ENCODE measurements around the gene ARHGAP27. TPM values are rescaled to one million over a fixed set of nuclear protein-coding genes. Genes with fewer than 3 reads are reported as not detected.

ARHGAP27 gene
- total RNA-seq, 3 donors from 2014 or later (not counting 1 experiment from before 2014, with no cell fraction given), result 125 to 141 (median 126) TPM

GRCh38 chr17:45355087-45355486 is 77.6 kb downstream of the ARHGAP27 start:
- H3K27ac Mint-ChIP-seq, result no peak overlapping the region
- no peak for ATAC-seq
- TF ChIP-seq, protein P1, sequence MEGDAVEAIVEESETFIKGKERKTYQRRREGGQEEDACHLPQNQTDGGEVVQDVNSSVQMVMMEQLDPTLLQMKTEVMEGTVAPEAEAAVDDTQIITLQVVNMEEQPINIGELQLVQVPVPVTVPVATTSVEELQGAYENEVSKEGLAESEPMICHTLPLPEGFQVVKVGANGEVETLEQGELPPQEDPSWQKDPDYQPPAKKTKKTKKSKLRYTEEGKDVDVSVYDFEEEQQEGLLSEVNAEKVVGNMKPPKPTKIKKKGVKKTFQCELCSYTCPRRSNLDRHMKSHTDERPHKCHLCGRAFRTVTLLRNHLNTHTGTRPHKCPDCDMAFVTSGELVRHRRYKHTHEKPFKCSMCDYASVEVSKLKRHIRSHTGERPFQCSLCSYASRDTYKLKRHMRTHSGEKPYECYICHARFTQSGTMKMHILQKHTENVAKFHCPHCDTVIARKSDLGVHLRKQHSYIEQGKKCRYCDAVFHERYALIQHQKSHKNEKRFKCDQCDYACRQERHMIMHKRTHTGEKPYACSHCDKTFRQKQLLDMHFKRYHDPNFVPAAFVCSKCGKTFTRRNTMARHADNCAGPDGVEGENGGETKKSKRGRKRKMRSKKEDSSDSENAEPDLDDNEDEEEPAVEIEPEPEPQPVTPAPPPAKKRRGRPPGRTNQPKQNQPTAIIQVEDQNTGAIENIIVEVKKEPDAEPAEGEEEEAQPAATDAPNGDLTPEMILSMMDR (IDR thresholded peaks at IDR 0.05), result no peak
- Histone ChIP-seq H3K36me3 (ENCODE audit: control insufficient read depth, insufficient read depth, low read length) (no peaks in the 10 kb centered on the region), H3K27ac (ENCODE audit: low read length) (no peak overlapping the region), H3K4me3 (ENCODE audit: low read length) (no peak overlapping the region), H3K4me1 (ENCODE audit: control insufficient read depth, insufficient read depth, low read length) (peaks cover 5% of the 10 kb centered on the region), H3K27me3 (ENCODE audit: control insufficient read depth, insufficient read depth, low read length) (no peaks in the 10 kb centered on the region), H3K9me3 (ENCODE audit: control insufficient read depth, insufficient read depth, low read length) (no peaks in the 10 kb centered on the region)
- peaks cover 8 to 13% of the 10 kb centered on the region in 2 donors for H3K27me3 Mint-ChIP-seq (ENCODE audit: low read depth in 2 of 2)
- no peaks in the 10 kb centered on the region for H3K36me3 Mint-ChIP-seq
- WGBS (ENCODE audit: insufficient coverage), result 71% methylated on average over 2 of the region's 2 CpGs
- H3K4me1 Mint-ChIP-seq, result peaks cover 0 to 4% of the 10 kb centered on the region in 2 donors
- intact Hi-C loops (cut with micrococcal nuclease), result no loop called here
- H3K4me3 Mint-ChIP-seq, result no peak overlapping the region
- DNase-seq, result no peak
- H3K9me3 Mint-ChIP-seq, result no peaks in the 10 kb centered on the region

DNA sequence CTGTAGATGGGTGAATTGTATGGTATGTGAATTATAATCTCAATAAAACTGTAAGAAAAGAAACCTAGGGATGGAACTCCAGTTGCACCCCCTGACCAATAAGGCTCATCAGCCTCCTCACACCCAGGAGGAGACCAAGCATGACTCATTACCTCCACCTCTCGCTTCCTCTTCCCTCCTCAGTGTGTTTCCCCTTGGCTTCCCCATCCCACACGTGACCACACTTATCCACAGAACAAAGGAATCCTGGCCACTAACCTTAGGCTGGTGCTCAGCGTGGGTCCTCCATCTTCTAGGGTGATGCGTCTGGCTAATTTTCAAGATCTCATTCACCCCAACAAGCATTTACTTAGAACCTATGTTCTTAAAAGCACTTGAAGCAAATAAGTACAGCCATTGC is 79.6 kb downstream of the ARHGAP27 start:
- H3K27ac Mint-ChIP-seq, result no peak overlapping the region
- H3K27me3 Mint-ChIP-seq (ENCODE audit: low read depth in 2 of 2), result peaks cover 6 to 13% of the 10 kb centered on the region in 2 donors
- peak in 1 of 3 donors; percentile 15 for ATAC-seq
- DNase-seq, result peak in 1 of 2 donors; percentile 24
- WGBS (ENCODE audit: insufficient coverage), result 49% methylated on average over 4 of the region's 4 CpGs
- H3K4me3 Mint-ChIP-seq, result no peak overlapping the region
- Histone ChIP-seq H3K27me3 (ENCODE audit: control insufficient read depth, insufficient read depth, low read length) (no peaks in the 10 kb centered on the region), H3K4me3 (ENCODE audit: low read length) (no peak overlapping the region), H3K4me1 (ENCODE audit: control insufficient read depth, insufficient read depth, low read length) (peaks cover 5% of the 10 kb centered on the region), H3K9me3 (ENCODE audit: control insufficient read depth, insufficient read depth, low read length) (no peaks in the 10 kb centered on the region), H3K36me3 (ENCODE audit: control insufficient read depth, insufficient read depth, low read length) (no peaks in the 10 kb centered on the region), H3K27ac (ENCODE audit: low read length) (no peak overlapping the region)
- intact Hi-C loops (cut with micrococcal nuclease), result no loop called here
- H3K36me3 Mint-ChIP-seq, result no peaks in the 10 kb centered on the region
- no peaks in the 10 kb centered on the region for H3K9me3 Mint-ChIP-seq
- peaks cover 0 to 4% of the 10 kb centered on the region in 2 donors for H3K4me1 Mint-ChIP-seq
- TF ChIP-seq, protein P1 (IDR thresholded peaks at IDR 0.05), result no peak

- no peak for DNase-seq
- no peak overlapping the region for H3K4me3 ChIP-seq (ENCODE audit: low read length)
- ATAC-seq, result no peak
- no peak overlapping the region for H3K27ac Mint-ChIP-seq
- no peaks in the 10 kb centered on the region for H3K36me3 Mint-ChIP-seq
- WGBS (ENCODE audit: insufficient coverage), result no CpG with 5 or more reads among the region's 2 CpGs
- no peaks in the 10 kb centered on the region for H3K9me3 Mint-ChIP-seq
- intact Hi-C loops (cut with micrococcal nuclease), result no loop called here
- no peak overlapping the region for H3K27ac ChIP-seq (ENCODE audit: low read length)
- H3K27me3 Mint-ChIP-seq (ENCODE audit: low read depth in 2 of 2), result peaks cover 0 to 16% of the 10 kb centered on the region in 2 donors
- H3K27me3 ChIP-seq (ENCODE audit: control insufficient read depth, insufficient read depth, low read length), result no peaks in the 10 kb centered on the region
- TF ChIP-seq, protein P1 (IDR thresholded peaks at IDR 0.05), result no peak
- H3K4me3 Mint-ChIP-seq, result no peak overlapping the region
- H3K4me1 Mint-ChIP-seq, result peaks cover 0 to 4% of the 10 kb centered on the region in 2 donors
- H3K4me1 ChIP-seq (ENCODE audit: control insufficient read depth, insufficient read depth, low read length), result peaks cover 5% of the 10 kb centered on the region
- H3K36me3 ChIP-seq (ENCODE audit: control insufficient read depth, insufficient read depth, low read length), result no peaks in the 10 kb centered on the region
- no peaks in the 10 kb centered on the region for H3K9me3 ChIP-seq (ENCODE audit: control insufficient read depth, insufficient read depth, low read length)
Observed at GRCh38 chr17:45351831-45352230, 80.8 kb downstream of the ARHGAP27 start.

DNA sequence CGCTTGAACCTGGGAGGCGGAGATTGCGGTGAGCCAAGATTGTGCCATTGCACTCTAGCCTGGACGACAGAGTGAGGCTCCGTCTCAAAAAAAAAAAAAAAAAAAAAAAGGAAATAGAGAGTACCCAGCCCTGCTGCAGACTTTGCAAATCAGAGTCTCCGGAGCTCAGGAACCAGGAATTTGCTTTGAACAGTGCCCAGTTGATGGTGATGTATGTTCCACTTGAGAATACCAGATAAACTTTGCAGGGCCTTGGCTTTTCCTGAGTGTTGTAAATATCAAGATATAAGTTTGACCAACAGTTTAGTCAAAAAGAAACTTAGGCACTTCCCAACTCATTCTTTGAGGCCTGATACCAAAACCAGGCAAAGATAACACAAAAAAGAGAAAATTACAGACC is 85.2 kb downstream of the ARHGAP27 start:
- Mint-ChIP-seq H3K4me1 (no peaks in the 10 kb centered on the region), H3K4me3 (no peak overlapping the region), H3K27ac (no peak overlapping the region), H3K9me3 (no peaks in the 10 kb centered on the region), H3K36me3 (no peaks in the 10 kb centered on the region), H3K27me3 (ENCODE audit: low read depth in 2 of 2) (peaks cover 0 to 3% of the 10 kb centered on the region in 2 donors)
- Histone ChIP-seq H3K4me1 (ENCODE audit: control insufficient read depth, insufficient read depth, low read length) (no peaks in the 10 kb centered on the region), H3K9me3 (ENCODE audit: control insufficient read depth, insufficient read depth, low read length) (no peaks in the 10 kb centered on the region), H3K4me3 (ENCODE audit: low read length) (no peak overlapping the region), H3K27me3 (ENCODE audit: control insufficient read depth, insufficient read depth, low read length) (no peaks in the 10 kb centered on the region), H3K27ac (ENCODE audit: low read length) (no peak overlapping the region), H3K36me3 (ENCODE audit: control insufficient read depth, insufficient read depth, low read length) (no peaks in the 10 kb centered on the region)
- intact Hi-C loops (cut with micrococcal nuclease), result no loop called here
- DNase-seq (no peak), ATAC-seq (no peak)
- 84% methylated on average over 6 of the region's 6 CpGs for WGBS (ENCODE audit: insufficient coverage)
- TF ChIP-seq, protein P1 (IDR thresholded peaks at IDR 0.05), result no peak

Data from natural killer cell (primary cell).